Activated naive CD4-positive, alpha-beta T cell treated with Interleukin-2 at 50 U/mL for 16 hours (primary cell): ENCODE results near the gene GLRX2.
A peak's percentile ranks its signal among the peaks of the same experiment; 100 is the strongest.
"Not testable (repeated sequence)": the region's sequence is repeated elsewhere in the genome, so short reads cannot be mapped to it uniquely, and the experiment has no call there.

Experiments
- DNase-seq: peaks from one replicate; pipeline ENCODE4 v3.0.0-alpha.2; 2020

The GLRX2 gene

GRCh38 chr1:193062698-193063463 is 42.3 kb downstream of the GLRX2 start:
- no peak for DNase-seq

- no peak for DNase-seq
Observed at GRCh38 chr1:193060938-193061337, 44.3 kb downstream of the GLRX2 start.

GRCh38 chr1:193060406-193060805 is 44.8 kb downstream of the GLRX2 start:
- no peak for DNase-seq

GRCh38 chr1:193060115-193060403 is 45.2 kb downstream of the GLRX2 start:
- DNase-seq: no peak

- DNase-seq: peak; percentile 94
Observed at GRCh38 chr1:193059282-193060114, 45.7 kb downstream of the GLRX2 start, which contains the start of the genes RO60 and UCHL5. Gene RO60 (plus strand): TSS chr1:193059612. CDS start chr1:193069055, 9,443 bp downstream. Gene UCHL5 (minus strand): TSS chr1:193059360. CDS start chr1:193059260, 100 bp downstream.

GRCh38 chr1:193058529-193059281 is 46.5 kb downstream of the GLRX2 start:
- DNase-seq: peak; percentile 73

- DNase-seq: no peak
Observed at GRCh38 chr1:193054169-193054675, 51.0 kb downstream of the GLRX2 start.

- not testable (repeated sequence) for DNase-seq
Observed at GRCh38 chr1:193048913-193049312, 56.3 kb downstream of the GLRX2 start.
